Endothelial cell of umbilical vein (primary cell): ENCODE measurements around the gene AATF.

Experiments used
- CTCF ChIP-seq, 2 donors: IDR thresholded peaks; 1 replicate in 1 of 2; 2 replicates in 1 of 2; pipeline ENCODE4 v1.5.1; 2011; ENCODE audit warnings: low read length in 2 of 2, mild to moderate bottlenecking in 2 of 2, moderate library complexity in 2 of 2, control low read depth in 1 of 2, inconsistent platforms in 1 of 2, low read depth in 1 of 2; ENCODE audit not compliant: insufficient read depth in 1 of 2; ENCODE audit errors: extremely low read depth in 1 of 2
- EZH2 ChIP-seq: IDR thresholded peaks from 2 replicates; pipeline ENCODE4 v1.6.1; 2012; ENCODE audit warnings: borderline replicate concordance, low read depth, mild to moderate bottlenecking, moderate library complexity, low read length, inconsistent platforms; ENCODE audit not compliant: severe bottlenecking
- FOS ChIP-seq: IDR thresholded peaks from 2 replicates; pipeline ENCODE4 v1.6.1; 2011; ENCODE audit warnings: mild to moderate bottlenecking, low read length, moderate library complexity, borderline replicate concordance; ENCODE audit not compliant: insufficient read depth
- GATA2 ChIP-seq: IDR thresholded peaks from 2 replicates; pipeline ENCODE4 v1.7.0; 2011; ENCODE audit warnings: low read depth, mild to moderate bottlenecking, moderate library complexity, mixed read lengths, low read length; ENCODE audit not compliant: insufficient read length, insufficient read depth
- JUN ChIP-seq: IDR thresholded peaks from 2 replicates; pipeline ENCODE4 v1.6.1; 2011; ENCODE audit warnings: borderline replicate concordance, low read depth; ENCODE audit not compliant: insufficient read length, insufficient read depth
- MAX ChIP-seq: IDR thresholded peaks from 2 replicates; pipeline ENCODE4 v1.6.1; 2011; ENCODE audit not compliant: insufficient read depth, insufficient read length
- POLR2A ChIP-seq: IDR thresholded peaks from 2 replicates; pipeline ENCODE4 v1.6.1; 2012; ENCODE audit warnings: low read depth, mild to moderate bottlenecking, control low read depth, low read length
- POLR2AphosphoS5 ChIP-seq: IDR thresholded peaks from 2 replicates; pipeline ENCODE4 v1.6.1; 2012; ENCODE audit warnings: low read depth, mild to moderate bottlenecking, control low read depth, low read length, moderate library complexity; ENCODE audit not compliant: insufficient read depth

- no peak for TF ChIP-seq MAX
- no peak for TF ChIP-seq GATA2
- TF ChIP-seq CTCF (IDR thresholded peaks at IDR 0.05; ENCODE audit: extremely low read depth in 1 of 2, insufficient read depth in 1 of 2, low read depth in 1 of 2, low read length in 2 of 2): no peak
- TF ChIP-seq EZH2: no peak
- TF ChIP-seq POLR2A: no peak
- TF ChIP-seq POLR2AphosphoS5: no peak
- TF ChIP-seq JUN: no peak
- TF ChIP-seq FOS: no peak
Observed at GRCh38 chr17:37068266-37068665, 119.5 kb downstream of the AATF start.
